ENCODE results near the gene NXNL2.

NXNL2 gene

DNA sequence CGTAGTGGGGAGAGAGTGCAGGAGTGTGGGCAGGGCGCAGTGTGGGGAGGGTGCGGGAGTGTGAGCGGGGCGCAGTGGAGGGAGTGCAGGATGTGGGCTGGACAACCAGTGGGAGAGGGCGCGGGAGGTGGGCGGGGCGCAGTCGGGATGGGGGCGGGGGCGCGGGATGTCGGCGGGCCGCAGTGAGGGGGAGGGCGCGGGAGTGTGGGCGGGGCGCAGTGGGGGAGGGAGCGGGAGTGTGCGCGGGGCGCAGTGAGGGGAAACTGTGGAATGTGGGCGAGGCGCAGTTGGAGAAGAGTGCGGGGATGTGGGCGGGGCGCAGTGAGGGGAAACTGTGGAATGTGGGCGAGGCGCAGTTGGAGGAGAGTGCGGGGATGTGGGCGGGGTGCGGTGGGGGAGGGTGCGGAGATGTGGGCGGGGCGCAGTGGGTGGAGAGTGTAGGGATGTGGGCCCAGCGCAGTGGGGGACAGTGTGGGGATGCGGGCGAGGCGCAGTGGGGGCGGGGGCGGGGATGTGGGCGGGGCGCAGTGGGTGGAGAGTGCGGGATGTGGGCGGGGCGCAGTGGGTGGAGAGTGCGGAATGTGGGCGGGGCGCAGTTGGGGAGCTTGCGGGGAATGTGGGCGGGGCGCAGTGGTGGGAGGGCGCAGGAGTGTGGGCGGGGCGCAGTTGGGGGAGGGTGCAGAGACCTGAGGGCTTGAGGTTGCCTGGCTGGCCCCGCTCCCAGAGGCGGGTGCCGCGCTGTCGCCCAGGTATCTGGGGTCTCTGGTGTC, at the start of gene NXNL2:
Gene NXNL2 (plus strand): TSS at position 723 of the 770 bp plus-strand sequence. CDS start 257 bp downstream, outside the sequence.
- peak; percentile 61 for DNase-seq

- no peak for DNase-seq
These were observed 46.8 kb upstream of the NXNL2 start for GRCh38 chr9:88488166-88488565.

- DNase-seq, result no peak
These were observed 39.8 kb upstream of the NXNL2 start for GRCh38 chr9:88494983-88495721.

DNA sequence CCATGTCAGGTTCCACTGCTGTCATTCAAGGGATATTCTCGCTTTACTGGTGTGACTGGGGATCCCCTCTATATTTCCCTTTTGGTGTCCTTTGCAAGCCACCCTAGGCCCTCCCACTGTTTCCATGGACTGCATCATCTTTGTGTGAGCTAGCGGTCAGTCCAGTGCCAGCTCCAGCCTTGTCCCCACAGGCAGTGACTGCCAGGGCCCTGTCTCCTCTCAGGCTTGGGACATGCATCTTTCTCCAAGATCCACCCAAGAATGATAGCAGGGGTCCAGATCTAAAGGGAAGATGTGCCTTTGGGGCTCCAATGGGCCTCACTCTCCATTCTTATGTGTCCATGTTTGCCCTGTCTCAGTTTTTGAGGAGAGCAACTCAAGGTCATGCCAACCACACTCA, 37.8 kb upstream of the NXNL2 start:
- no peak for DNase-seq

GRCh38 chr9:88498880-88499279, 36.1 kb upstream of the NXNL2 start:
- DNase-seq, result no peak

GRCh38 chr9:88501086-88501485, 33.9 kb upstream of the NXNL2 start:
- no peak for DNase-seq

DNA sequence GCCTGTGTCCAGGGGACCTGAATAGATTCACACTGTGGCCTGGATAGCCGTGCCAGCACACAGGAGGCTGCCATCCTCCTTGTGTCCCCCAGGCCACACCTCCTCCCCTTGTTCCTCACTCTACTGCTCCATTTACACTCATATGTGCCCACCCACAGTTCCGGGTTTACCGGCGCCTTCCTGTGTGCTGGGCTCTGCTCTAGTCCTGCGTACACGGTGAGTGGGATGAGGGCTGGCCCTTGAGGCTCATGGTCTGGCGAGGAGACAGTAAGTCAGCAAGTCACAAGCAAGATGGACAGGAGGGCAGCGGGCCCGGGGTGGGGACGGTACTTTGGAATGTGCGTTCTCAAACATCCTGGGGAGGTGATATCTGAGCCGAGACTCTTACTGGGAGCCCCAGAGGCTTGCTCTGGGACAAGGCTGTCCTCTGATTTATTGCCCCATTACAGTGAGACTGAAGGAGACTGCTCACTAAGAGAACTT, 32.4 kb upstream of the NXNL2 start:
- DNase-seq, result no peak

GRCh38 chr9:88503081-88503844, 31.7 kb upstream of the NXNL2 start:
- no peak for DNase-seq

DNA sequence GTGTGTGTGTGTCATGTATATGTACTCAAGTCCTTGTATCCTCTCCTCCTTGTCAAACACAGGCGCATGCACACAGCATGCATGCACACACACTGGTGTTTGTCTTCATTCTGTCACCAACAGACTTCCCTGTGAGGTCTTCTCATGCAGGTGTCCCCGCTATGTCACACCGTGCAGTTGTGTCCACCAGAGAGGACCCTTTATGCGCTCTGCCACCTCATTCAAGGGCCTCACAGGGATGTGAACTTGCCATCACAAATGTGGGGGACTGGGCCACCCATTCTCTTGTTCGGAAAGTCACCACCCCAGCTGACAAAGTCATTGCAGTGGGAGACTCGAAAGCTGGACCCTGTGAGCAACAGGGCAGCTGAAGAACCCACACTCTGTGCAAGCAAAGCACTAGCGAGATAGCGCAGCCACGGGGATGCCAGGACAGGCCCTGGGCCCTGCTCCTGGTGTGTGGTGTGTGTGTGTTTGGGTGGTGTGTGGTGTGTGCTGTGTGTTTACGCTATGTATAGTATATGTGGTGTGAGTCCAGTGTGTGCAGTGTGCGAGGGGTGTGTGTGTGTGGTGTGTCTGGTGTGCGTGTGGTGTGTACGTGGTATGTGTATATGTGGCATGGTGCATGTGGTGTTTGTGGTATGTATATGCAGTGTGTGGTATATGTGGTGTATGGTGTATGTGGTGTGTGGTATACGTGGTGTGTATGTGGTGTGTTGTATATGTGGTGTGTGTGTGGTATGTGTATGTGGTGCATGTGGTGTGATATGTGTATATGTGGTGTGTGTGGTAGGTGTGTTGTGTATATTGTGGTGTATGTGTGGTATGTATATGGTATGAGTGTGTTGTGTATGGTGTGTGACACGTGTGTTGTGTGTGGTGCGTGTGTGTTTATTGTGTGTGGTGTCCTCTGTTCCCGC, 30.9 kb upstream of the NXNL2 start:
- no peak for DNase-seq

GRCh38 chr9:88508326-88508725, 26.7 kb upstream of the NXNL2 start:
- DNase-seq, result no peak

GRCh38 chr9:88511906-88512305, 23.1 kb upstream of the NXNL2 start:
- DNase-seq, result no peak

GRCh38 chr9:88514247-88514646, 20.7 kb upstream of the NXNL2 start:
- DNase-seq, result no peak

DNA sequence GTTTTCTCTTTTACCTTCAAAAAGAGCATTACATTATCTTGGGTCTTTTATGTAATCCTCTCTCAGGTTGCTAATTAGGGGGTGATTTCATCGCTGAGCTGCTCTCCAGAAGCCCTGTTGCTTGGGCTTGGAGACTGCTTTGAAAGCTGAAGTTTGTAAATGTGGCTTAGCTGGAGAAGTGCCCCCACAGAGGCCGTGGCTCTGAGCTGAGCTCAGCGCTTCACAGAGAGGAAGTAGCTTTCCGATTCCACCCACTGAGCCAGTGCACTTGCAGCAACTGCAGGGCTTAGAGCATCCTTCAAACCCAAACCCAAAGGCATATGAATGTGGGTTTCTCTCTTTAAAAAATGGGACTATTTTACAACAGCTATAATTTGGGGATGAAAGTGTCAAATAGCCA, 13.7 kb upstream of the NXNL2 start:
- DNase-seq, result no peak

DNA sequence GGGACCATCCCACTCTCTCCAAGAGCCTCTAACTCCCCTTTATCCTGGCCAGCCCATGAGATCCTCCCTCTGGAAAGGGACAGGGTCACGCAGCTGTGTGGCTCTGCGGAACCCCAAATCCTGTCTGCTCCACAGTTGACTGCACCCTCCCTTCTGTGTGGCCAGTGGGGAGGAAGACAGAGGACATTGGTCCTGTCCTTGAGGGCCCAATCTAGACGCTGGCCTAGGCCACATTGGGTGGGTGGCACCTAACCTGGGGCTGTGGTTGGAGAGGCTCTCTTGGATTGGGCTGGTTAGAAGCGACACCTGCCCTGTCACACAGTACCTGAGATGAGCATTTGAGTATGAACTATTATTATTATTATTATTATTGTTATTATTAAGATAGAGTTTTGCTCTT, 12.6 kb upstream of the NXNL2 start:
- DNase-seq, result no peak

- no peak for DNase-seq
These were observed 11.9 kb upstream of the NXNL2 start for GRCh38 chr9:88523056-88523455.

DNA sequence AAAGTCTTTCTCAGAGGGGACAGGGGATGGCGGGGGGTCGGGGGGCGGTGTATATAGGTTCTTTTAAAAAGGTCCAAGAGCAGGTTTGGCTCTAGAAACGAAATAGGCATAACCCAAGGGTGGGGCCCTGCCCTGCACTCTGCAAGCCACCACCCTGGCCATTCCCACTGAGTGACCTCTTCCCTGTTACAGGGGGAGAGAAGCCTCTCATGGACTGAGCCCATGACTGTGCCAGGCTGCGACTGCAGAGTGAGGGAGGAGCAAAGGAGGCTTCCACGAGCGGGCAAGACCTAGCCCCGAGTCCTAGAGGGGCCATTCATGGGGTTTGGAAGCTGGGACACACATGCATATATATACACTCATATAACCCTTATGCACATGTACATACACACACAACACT, 10.1 kb upstream of the NXNL2 start:
- no peak for DNase-seq

DNA sequence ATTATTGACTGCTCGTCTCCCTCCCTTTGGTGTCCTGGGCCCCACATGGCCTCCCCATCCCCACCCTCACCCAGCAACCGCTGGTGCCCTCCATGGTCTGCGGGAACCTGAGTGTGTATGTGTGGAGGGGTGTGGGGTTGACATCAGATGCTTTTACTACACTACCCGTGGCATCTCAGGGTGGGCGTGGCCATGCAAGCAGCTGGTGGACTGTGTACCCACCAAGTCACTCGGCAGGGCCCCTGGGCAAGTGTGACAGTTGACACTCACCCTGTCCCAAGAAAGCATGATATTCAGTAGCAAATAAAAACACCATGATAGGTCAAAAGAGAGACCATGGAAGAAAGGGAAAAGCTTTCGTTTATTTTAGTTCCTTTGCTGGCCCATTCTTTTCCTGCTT, 7.4 kb upstream of the NXNL2 start:
- no peak for DNase-seq

DNA sequence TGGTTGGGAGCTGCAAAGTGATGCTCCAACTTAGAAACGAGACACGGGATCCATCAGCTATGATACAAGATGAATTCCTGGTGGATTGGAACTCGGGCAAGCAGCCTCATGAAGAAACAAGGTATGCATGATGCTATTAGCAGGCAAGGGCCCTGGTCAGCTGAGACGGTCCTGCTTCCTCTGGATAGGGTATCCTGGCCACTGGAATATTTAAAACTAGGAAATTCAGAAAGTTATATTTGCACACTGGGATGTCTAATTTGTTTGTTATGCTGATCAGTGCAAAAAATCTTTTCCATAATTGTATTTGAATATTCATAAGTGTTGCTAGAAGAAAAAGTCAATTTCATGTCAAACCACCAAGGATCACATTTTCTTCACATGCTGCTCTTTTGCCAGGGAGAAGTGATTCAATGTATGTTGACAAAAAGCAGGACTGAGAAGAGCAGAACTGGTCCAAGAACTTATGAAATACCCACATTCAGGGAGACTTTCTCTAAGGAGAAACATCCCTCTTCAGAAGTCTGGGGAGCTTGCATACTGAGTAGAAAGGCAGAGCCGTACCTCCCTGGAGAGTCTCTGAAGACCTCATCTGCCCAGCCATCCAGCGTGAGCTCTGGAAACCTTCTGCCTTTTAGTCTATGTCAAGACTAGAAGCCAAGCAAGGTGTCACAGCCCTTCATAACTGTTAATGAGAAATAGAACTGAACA, 6.7 kb upstream of the NXNL2 start:
- no peak for DNase-seq

DNA sequence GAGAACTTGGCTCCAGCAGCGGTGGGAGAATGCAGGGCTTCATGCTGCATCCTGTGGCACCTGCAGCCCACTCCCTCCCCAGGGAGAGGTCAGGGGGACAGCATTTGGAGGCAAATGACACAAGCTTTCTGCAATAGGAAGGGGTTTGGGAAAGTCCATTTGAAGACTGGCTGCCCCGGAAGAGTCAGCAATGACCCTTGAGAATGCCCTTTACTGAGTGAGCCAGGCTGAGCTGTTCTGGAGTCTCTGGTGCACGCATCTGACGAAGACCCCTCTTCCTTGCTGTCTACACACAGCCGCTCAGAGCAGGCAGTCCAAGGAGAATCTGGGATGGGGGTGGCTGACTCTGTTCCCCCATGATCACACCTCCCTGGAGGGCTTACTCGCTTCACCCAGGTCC, 5.5 kb upstream of the NXNL2 start:
- no peak for DNase-seq

GRCh38 chr9:88530051-88530450, 4.9 kb upstream of the NXNL2 start:
- no peak for DNase-seq

DNA sequence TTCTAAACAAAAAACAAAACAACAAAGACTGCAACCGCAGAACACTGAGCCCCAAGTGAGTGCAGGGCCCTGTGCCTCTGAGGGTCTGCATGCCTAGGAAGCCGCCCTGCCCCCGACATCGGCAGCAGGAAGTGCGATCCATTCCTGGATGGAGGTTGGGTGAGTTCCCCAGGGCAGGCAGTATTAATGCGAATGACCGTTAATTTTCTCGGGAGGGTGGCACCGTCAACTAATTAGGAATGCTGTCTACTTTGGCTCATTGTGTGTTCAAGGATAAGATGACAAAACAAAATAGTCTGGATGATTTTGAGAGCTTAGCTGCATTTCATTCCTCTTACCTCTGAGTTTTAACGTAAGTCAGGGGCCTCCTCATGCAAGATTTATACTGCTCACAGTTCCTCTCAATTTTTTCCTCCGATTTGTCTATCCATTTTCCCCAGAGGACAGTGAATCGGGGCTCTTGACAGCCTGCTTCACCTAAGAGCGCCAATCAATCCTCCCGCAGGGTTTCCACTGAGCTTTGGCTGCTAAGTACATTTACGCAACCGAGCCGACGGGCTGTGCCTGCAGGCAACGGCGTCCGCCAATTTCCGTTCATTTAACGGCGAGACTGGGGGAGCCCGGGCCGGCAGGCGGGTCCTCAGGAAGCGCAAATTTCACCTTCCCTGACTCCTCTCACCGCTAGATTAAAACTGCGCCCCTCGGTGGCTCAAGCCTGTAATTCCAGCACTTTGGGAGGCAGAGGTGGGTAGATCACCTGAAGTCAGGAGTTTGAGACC, 2.9 kb upstream of the NXNL2 start:
- DNase-seq, result no peak

Measured in amniotic stem cell (primary cell).